Medulla oblongata (tissue), 1 donor: ENCODE results near the gene FBXL12.
"Not testable (repeated sequence)": the region's sequence is repeated elsewhere in the genome, so short reads cannot be mapped to it uniquely, and the experiment has no call there.

Experiments used
- DNase-seq: peaks from one replicate; pipeline ENCODE4 v3.0.0-alpha.2; 2015; ENCODE audit errors: extremely low spot score

Gene FBXL12

DNA sequence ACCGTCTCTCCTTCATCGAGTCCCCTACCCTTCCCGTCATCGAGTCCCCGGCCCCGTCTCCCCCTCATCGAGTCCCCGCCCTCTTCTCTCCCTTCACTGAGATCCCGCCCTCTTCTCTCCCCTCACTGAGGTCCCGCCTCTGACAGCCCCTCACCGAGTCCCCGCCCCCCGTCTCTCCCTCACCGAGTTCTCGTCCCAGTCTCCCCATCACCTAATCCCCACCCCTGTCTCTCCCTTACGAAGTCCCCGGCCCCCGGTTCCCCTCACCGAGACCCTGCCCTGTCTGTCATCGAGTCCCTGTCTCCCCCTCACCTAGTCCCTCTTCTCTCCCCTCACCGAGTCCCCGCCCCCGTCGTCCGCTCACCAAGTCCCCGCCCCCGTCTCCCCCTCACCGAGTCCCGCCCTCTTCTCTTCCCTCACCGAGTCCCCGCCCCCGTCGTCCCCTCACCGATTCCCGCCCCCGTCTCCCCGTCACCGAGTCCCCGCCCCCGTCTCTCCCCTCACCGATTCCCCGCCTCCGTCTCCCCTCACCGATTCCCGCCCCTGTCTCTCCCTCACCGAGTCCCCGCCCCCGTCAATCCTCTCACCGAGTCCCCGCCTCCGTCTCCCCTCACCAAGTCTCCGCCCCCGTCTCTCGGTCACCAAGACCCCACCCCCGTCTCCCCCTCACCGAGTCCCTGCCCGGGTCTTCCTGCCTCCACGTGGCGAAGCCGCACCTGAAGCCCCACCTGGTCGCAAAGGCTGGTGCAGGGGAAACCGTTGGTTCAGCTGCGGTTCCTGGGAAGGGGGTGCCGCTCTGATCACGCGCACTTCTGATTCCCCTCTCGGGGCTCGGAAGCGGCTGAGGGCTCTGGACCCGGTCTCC is 26.4 kb downstream of the FBXL12 start:
- peak; percentile 95 for DNase-seq

DNA sequence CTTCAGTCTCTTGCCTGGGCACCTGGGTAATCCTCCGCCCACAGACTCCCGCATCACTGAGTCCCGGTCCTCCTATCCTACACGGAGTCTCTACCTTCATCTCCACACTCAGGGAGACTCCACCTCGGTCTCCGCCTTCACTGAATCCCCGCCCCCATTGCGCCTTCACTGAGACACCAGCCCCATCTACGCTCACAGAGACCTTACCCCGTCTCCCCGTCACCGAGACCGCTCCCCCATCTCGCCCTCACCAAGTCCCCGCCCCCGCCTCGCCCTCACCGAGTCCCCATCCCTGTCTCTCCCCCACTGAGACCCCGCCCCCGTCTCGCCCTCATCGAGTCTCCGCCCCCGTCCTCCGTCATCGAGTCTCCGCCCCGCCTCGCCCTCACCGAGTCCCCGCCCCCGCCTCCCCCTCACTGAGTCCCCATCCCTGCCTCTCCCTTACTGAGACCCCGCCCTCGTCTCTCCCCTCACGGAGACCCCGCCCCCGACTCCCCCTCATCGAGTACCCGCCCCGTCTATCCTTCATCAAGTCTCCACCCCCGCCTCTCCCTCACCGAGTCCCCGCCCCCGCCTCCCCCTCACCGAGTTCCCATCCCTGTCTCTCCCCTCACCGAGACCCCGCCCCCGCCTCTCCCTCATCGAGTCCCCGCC is 27.2 kb downstream of the FBXL12 start:
- peak; percentile 97 for DNase-seq

DNA sequence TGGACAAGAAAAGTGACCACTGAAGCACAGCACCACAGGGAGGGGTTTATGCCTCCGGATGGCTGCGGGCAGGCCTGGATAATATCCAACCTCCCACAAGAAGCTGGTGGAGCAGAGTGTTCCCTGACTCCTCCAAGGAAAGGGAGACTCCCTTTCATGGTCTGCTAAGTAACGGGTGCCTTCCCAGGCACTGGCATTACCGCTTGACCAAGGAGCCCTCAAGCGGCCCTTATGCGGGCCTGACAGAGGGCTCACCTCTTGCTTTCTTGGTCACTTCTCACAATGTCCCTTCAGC is 27.9 kb downstream of the FBXL12 start:
- DNase-seq, result not testable (repeated sequence)

DNA sequence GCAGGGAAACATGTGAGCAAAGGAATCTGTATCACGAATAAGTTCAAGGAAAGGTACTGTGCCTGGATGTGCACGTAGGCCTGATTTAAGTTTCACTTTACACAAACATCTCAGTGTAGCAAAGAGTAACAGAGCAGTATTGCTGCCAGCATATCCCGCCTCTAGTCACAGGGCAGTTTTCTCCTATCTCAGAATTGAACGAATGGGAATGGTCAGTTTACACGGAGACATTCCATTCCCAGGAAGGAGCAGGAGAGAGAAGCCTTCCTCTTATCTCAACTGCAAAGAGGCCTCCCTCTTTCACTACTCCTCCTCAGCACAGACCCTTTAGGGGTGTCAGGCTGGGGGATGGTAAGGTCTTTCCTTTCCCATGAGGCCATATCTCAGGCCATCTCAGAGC is 29.3 kb downstream of the FBXL12 start:
- DNase-seq, result not testable (repeated sequence)

DNA sequence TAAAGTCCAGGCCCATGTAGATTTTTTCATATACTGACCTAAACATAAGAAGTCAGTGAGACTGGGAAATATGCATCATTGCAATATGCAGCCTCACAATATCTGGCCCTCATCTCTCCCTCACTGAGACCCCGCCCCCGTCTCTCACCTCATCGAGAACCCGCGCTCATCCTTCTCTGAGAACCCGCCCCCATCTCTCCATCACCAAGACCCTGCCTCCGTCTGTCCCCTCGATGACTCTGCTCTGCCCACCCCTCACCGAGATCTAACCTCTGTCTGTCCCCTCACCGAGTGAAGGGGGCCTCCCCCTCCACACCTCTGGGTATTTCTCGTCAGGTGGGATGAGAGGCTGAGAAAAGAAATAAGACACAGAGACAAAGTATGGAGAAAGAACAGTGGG is 29.8 kb downstream of the FBXL12 start:
- no peak for DNase-seq

DNA sequence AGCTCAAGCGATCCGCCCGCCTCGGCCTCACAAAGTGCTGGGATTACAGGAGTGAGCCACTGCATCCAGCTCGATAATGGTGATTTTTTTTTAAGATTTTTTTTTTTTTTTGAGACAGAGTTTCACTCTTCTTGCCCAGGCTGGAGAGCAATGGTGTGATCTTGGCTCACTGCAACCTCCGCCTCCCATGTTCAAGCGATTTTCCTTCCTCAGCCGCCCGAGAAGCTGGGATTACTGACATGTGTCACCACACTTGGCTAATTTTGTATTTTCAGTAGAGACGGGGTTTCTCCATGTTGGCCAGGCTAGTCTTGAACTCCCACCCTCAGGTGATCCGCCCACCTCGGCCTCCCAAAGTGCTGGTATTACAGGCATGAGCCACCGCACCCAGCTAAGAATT is 30.3 kb downstream of the FBXL12 start:
- DNase-seq, result not testable (repeated sequence)

DNA sequence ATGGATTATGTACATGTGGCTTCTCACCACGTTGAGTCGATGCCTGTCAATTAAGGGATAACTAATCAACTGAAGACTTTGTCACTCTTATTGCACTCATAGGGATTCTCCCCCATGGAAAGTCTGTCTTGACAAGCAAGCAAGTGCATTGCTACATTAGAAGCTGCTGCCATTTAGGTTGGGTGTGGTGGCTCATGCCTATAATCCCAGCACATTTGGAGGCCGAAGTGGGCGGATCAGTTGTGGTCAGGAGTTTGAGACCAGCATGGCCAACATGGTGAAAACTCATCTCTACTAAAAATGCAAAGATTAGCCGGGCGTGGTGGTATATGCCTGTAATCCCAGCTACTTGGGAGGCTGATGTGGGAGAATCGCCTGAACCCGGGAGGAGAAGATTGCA is 32.1 kb downstream of the FBXL12 start:
- DNase-seq, result no peak

DNA sequence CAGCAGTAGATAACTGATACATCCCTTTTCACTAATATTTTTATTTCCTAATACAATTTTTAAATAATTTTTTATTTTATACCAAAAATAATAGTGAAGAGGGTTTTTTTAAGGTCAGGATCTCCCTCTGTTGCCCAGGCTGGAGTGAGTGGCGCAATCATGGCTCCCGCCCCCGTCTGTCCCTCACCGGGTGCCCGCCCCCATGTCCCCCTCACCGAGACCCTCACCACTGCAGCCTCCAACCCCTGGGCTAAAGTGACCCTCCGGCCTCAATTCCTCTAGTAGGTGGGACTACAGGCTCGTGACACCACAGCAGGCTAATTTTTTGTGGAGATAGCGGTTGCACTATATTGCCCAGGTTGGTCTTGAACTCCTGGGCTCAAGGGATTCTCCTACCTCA is 32.5 kb downstream of the FBXL12 start:
- no peak for DNase-seq

DNA sequence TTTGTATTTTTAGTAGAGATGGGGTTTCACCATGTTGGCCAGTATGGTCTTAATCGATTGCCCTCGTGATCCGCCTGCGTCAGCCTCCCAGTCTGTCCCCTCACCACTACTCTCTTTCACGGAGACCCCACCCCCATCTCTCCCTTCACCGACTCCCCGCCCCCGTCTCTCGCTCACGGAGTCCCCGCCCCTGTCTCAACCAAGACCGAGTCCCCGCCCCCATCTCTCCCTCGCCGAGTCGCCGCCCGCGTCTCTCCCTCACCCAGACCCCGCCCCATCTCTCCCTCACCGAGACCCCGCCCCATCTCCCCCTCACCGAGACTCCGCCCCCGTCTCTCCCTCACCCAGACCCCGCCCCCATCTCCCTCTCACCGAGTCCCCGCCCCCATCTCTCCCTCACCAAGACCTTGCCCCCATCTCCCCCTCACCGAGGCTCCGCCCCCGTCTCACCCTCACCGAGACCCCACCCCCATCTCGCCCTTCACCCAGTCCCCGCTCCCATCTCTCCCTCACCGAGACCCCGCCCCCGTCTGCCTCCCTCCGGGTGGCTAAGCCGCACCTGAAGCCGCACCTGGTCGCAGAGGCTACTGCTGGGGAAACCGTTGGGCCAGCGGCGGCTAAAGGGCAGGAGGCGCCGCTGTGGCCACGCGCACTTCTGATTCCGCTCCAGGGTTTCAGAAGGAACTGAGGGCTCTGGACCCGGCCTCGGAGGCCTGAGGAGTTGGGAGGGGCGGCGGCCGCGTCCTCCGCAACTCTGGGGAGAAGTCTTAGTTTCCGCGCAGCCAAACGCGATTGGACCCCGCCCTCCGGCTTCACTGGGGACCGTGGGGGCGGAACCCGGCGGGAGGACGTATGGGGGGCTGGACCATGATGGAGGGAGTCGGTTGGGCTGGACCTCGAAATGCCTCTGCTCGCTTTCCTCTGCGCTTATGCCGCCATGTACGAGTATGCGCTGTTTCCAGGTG is 33.2 kb downstream of the FBXL12 start:
- peak; percentile 95 for DNase-seq

DNA sequence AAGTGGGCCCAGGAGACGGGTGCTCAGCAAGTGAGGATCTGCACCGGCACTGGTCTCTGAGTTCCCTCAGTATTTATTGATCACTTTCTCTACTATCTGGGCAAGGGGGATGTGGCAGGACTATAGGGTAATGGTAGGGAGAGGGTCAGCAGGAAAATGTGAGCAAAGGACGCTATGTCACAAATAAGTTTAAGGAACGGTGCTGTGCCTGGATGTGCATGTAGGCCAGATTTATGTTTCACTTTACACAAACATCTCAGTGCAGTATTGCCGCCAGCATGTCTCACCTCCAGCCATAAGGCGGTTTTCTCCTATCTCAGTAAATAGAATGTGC is 34.7 kb downstream of the FBXL12 start:
- DNase-seq, result not testable (repeated sequence)

DNA sequence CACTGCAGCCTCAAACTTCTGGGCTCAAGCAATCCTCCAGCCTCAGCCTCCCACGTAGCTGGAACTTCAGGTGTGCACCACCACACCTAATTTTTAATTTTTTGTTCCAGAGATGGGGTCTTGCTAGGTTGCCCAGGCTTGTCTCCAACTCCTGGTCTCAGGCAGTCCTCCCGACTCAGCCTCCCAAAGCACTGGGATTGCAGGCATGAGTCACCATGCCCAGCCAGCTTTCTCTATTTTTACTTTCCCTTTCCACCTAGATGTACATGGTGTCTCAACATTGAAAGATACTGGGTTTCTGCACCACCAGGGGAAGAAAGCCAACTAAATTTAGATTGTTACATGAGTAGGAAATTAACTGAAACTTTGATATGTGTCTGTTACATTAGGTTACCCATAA is 36.5 kb downstream of the FBXL12 start:
- no peak for DNase-seq

DNA sequence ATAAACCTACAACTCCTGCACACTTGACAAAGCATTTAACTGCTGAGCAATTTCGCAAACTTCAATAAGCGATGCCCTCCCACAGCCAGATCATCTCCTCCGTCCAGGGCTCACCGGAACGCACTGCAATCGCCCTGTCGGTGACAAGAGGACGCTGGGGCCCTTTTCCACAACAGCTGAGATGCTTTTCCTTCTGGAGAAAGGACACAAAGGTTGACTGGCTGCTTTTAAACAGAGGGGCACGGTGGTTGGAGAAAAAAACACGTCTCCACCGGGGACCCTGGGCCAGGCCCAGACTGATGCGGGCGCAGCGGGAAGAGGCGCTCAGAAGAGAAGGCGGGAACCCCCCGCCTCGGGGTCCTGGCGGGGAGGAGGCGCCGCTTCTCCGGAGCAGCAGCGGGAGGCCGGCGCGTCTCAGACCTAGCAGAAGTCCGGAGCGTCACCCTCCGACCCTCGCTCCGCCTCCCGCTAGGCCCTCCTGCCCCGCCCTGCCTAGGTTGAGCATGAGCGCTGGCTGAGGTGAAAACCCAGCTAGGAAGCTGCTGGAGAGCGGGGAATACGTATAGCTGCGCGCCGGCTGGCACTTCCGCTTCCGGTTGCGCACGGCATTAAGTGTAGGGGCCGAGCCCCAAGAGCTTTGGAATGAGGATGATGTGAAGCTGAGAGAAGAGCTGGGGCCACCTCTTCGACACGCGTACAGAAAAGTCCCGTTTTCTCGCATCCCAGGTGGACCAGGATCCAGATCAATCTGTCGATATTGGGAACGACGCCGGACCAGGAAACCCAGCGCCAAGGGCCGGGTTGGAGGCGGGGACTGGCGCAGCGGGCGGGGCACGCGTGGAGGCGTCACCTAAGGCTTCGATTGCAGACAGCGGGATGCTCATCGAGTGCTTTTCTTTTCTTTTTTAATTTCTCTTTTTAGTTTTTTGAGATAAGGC is 50.4 kb downstream of the FBXL12 start, which contains the start of gene ZNF846:
ZNF846 (minus strand) TSS at position 564 of the 938 bp plus-strand sequence. CDS start 3,788 bp downstream, outside the sequence.
- peak; percentile 94 for DNase-seq
